Epidermal melanocyte (primary cell): ENCODE measurements around the gene CELF5.

Experiments used
- DNase-seq: peaks from one replicate; pipeline ENCODE4 v3.0.0; 2011; ENCODE audit warnings: low spot score; ENCODE audit not compliant: insufficient read length

CELF5 gene

GRCh38 chr19:3224346-3225168, at the start of gene CELF5:
CELF5 (plus strand) TSS chr19:3224661; CDS start chr19:3224740, 79 bp downstream.
- peak; percentile 67 for DNase-seq

GRCh38 chr19:3175781-3176714, 48.4 kb upstream of the CELF5 start:
- no peak for DNase-seq

- no peak for DNase-seq
Measured at GRCh38 chr19:3176715-3177501, 47.6 kb upstream of the CELF5 start.

- DNase-seq: no peak
Measured at GRCh38 chr19:3178377-3178972, 46.0 kb upstream of the CELF5 start, which contains the start of gene S1PR4. S1PR4 (plus strand) TSS chr19:3178769; CDS start chr19:3178793, 24 bp downstream.

GRCh38 chr19:3178973-3179738, 45.3 kb upstream of the CELF5 start:
- no peak for DNase-seq

GRCh38 chr19:3179739-3180293, 44.6 kb upstream of the CELF5 start:
- DNase-seq: no peak

- no peak for DNase-seq
Measured at GRCh38 chr19:3183721-3184641, 40.5 kb upstream of the CELF5 start.

- DNase-seq: peak; percentile 74
Measured at GRCh38 chr19:3184847-3185460, 39.5 kb upstream of the CELF5 start.

- peak; percentile 88 for DNase-seq
Measured at GRCh38 chr19:3185461-3186159, 38.9 kb upstream of the CELF5 start, which contains the start of gene NCLN. NCLN (plus strand) TSS chr19:3185930; CDS start chr19:3186031, 101 bp downstream.

- no peak for DNase-seq
Measured at GRCh38 chr19:3186160-3186688, 38.2 kb upstream of the CELF5 start.

GRCh38 chr19:3186891-3187661, 37.4 kb upstream of the CELF5 start:
- no peak for DNase-seq

- no peak for DNase-seq
Measured at GRCh38 chr19:3187662-3188511, 36.6 kb upstream of the CELF5 start.

- DNase-seq: no peak
Measured at GRCh38 chr19:3188627-3189596, 35.5 kb upstream of the CELF5 start.

GRCh38 chr19:3189702-3190469, 34.6 kb upstream of the CELF5 start:
- no peak for DNase-seq
